DND-41 (cell line): ENCODE results near the gene EXOC3L1.

Source experiments
- ATAC-seq: fragments of 200-7000 bp; cut with Tn5 transposase; 3 replicates; pipeline ENCODE4 v1.9.1; 2021; ENCODE audit warnings: low read depth; ENCODE audit not compliant: insufficient read depth
- DNase-seq: peaks from one replicate; pipeline ENCODE4 v3.0.0-alpha.2; 2020
- H2AFZ ChIP-seq: 2 replicates; pipeline ENCODE4 v1.6.0; 2012; ENCODE audit warnings: low read depth, low read length
- H3K27ac ChIP-seq: 2 replicates; pipeline ENCODE4 v1.5.1; 2012; ENCODE audit warnings: low read length, inconsistent platforms
- H3K27me3 ChIP-seq: fragments of 200-600 bp; sonication (generic); 2 replicates; pipeline ENCODE4 v1.6.0; 2012; ENCODE audit warnings: low read length, mild to moderate bottlenecking, inconsistent platforms; ENCODE audit not compliant: insufficient read depth, poor library complexity
- H3K36me3 ChIP-seq: 2 replicates; pipeline ENCODE4 v1.5.1; 2012; ENCODE audit warnings: low read length, inconsistent platforms; ENCODE audit not compliant: insufficient read depth
- H3K4me1 ChIP-seq: 2 replicates; pipeline ENCODE4 v1.5.1; 2012; ENCODE audit warnings: mild to moderate bottlenecking, low read length; ENCODE audit not compliant: insufficient read depth
- H3K4me2 ChIP-seq: 2 replicates; pipeline ENCODE4 v1.6.0; 2012; ENCODE audit warnings: mild to moderate bottlenecking, moderate library complexity, low read length, inconsistent platforms; ENCODE audit not compliant: insufficient read depth
- H3K4me3 ChIP-seq, 2 experiments: fragments of 200-600 bp in 1 of 2; shearing (Covaris generic) in 1 of 2; 2 replicates each; pipeline ENCODE4 v1.5.1; 2012 to 2016; ENCODE audit warnings: inconsistent platforms in 2 of 2, low read length in 2 of 2, mild to moderate bottlenecking in 2 of 2, low read depth in 1 of 2, moderate library complexity in 1 of 2
- H3K79me2 ChIP-seq: 2 replicates; pipeline ENCODE4 v1.6.0; 2012; ENCODE audit warnings: low read length, inconsistent platforms; ENCODE audit not compliant: insufficient read depth
- H3K9ac ChIP-seq: 2 replicates; pipeline ENCODE4 v1.6.0; 2012; ENCODE audit warnings: low read depth, mild to moderate bottlenecking, inconsistent platforms, low read length, moderate library complexity
- H3K9me3 ChIP-seq: 2 replicates; pipeline ENCODE4 v1.5.1; 2012; ENCODE audit warnings: low read length, moderate library complexity, mild to moderate bottlenecking, inconsistent platforms; ENCODE audit not compliant: insufficient read depth, severe bottlenecking
- H4K20me1 ChIP-seq: 2 replicates; pipeline ENCODE4 v1.6.0; 2012; ENCODE audit warnings: low read length; ENCODE audit not compliant: insufficient read depth
- EZH2 ChIP-seq: IDR thresholded peaks from 3 replicates; pipeline ENCODE4 v1.6.1; 2012; ENCODE audit warnings: borderline replicate concordance, low read depth, mild to moderate bottlenecking, moderate library complexity, low read length, inconsistent platforms; ENCODE audit not compliant: severe bottlenecking
- TF ChIP-seq, protein P1 (sequence below): IDR thresholded peaks from 2 replicates; pipeline ENCODE4 v1.5.1; 2012; ENCODE audit warnings: borderline replicate concordance, low read length, moderate library complexity, mild to moderate bottlenecking; ENCODE audit not compliant: poor library complexity, severe bottlenecking; ENCODE audit errors: extremely low read depth

Gene EXOC3L1

DNA sequence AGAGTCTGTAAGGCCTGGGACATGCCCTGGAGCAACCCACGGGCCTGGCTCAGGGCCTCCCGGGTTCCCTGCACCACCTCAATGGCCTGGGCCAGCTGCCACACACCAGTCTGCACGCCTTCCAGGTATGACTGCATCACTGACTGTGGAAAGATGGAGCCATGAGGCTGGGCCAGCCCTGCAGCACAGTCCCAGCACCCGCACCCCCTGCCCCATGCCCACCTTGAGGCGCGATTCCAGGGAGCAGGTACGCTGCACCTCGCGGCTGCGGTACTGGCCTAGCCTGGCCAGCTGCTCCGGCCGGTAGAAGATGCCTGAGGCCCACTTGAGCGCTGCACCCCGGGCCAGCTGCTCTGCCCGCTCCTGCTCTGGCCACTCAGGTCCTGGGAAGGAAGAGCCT, 1.1 kb downstream of the EXOC3L1 start:
- H3K9ac ChIP-seq: no peak overlapping the region
- H3K4me2 ChIP-seq: no peak overlapping the region
- H2AFZ ChIP-seq: no peak overlapping the region
- no peak overlapping the region for H3K4me3 ChIP-seq
- no peaks in the 10 kb centered on the region for H3K27me3 ChIP-seq
- H3K79me2 ChIP-seq: peaks cover 27% of the 10 kb centered on the region
- no peak overlapping the region for H3K27ac ChIP-seq
- H3K9me3 ChIP-seq: no peaks in the 10 kb centered on the region
- ATAC-seq: no peak
- H4K20me1 ChIP-seq: peaks cover 15% of the 10 kb centered on the region
- peaks cover 15% of the 10 kb centered on the region for H3K36me3 ChIP-seq
- TF ChIP-seq EZH2: no peak
- TF ChIP-seq, protein P1, sequence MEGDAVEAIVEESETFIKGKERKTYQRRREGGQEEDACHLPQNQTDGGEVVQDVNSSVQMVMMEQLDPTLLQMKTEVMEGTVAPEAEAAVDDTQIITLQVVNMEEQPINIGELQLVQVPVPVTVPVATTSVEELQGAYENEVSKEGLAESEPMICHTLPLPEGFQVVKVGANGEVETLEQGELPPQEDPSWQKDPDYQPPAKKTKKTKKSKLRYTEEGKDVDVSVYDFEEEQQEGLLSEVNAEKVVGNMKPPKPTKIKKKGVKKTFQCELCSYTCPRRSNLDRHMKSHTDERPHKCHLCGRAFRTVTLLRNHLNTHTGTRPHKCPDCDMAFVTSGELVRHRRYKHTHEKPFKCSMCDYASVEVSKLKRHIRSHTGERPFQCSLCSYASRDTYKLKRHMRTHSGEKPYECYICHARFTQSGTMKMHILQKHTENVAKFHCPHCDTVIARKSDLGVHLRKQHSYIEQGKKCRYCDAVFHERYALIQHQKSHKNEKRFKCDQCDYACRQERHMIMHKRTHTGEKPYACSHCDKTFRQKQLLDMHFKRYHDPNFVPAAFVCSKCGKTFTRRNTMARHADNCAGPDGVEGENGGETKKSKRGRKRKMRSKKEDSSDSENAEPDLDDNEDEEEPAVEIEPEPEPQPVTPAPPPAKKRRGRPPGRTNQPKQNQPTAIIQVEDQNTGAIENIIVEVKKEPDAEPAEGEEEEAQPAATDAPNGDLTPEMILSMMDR: no peak
- peaks cover 48% of the 10 kb centered on the region for H3K4me1 ChIP-seq
- DNase-seq: no peak

DNA sequence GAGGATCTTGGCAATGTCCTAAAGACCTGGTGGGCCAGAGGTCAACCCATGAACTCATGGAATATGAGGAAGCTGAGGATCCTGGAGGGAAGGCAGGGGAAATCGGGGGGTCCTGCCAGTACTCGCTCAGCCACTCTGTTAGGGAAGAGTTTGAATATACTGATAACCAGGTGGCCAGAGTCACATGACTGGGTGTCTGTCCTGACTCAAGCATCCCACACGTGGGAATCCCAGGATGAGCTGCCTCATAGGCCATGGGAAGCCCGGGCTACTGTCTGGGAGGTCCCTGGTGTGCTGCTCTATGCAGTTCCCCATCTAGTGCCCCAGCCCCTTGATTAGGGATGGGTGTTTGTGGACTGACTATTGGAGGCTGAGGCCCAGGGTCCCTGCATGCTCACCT, 1.6 kb downstream of the EXOC3L1 start:
- H3K4me1 ChIP-seq: peaks cover 43% of the 10 kb centered on the region
- H3K79me2 ChIP-seq: peaks cover 23% of the 10 kb centered on the region
- ATAC-seq: no peak
- H3K27me3 ChIP-seq: no peaks in the 10 kb centered on the region
- H3K9ac ChIP-seq: no peak overlapping the region
- DNase-seq: no peak
- no peaks in the 10 kb centered on the region for H3K9me3 ChIP-seq
- TF ChIP-seq, protein P1: no peak
- H4K20me1 ChIP-seq: peaks cover 10% of the 10 kb centered on the region
- H3K4me3 ChIP-seq: no peak overlapping the region
- no peak overlapping the region for H3K27ac ChIP-seq
- no peak overlapping the region for H3K4me2 ChIP-seq
- no peak overlapping the region for H2AFZ ChIP-seq
- peaks cover 10% of the 10 kb centered on the region for H3K36me3 ChIP-seq

DNA sequence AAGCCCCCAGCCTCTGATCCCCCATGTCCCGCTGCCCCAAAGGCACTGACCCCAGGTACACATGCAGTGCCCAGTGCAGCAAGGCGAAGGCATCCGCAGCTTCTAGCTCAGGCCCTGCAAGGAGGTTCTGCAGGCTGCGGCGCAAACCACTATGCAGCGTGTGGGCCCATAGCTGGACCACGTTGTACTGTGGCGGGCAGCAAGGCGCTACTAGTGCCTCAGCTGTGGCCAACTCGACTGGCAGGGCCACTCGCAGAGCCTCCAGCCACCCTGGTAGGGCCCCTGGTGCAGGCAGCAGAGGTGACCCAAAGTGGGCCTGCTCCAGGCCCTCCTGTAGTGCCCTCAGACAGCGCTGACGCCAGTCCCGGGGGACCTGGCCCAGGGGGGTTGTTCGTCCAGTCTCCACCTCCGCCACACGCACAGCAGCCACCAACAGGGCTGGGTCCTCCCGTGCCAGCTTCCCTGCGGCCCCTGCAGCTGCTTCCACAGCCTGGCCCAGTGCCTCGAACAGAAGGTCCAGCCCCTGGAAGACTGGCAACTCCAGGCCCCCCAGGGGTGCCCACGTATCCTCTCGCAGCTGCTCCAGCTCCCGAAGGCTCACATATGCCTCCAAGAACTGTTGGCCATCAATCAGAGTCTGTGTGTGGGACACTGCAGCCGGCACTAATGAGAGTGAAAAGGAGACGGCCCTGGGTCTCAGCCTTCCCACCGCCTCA, 2.6 kb downstream of the EXOC3L1 start:
- TF ChIP-seq, protein P1: no peak
- no peak for TF ChIP-seq EZH2
- no peak overlapping the region for H3K9ac ChIP-seq
- peaks cover 3% of the 10 kb centered on the region for H4K20me1 ChIP-seq
- H3K27me3 ChIP-seq: no peaks in the 10 kb centered on the region
- H2AFZ ChIP-seq: no peak overlapping the region
- H3K9me3 ChIP-seq: no peaks in the 10 kb centered on the region
- H3K79me2 ChIP-seq: peaks cover 23% of the 10 kb centered on the region
- DNase-seq (no peak), ATAC-seq (no peak)
- H3K4me3 ChIP-seq: no peak overlapping the region
- no peak overlapping the region for H3K27ac ChIP-seq
- peaks cover 43% of the 10 kb centered on the region for H3K4me1 ChIP-seq
- H3K36me3 ChIP-seq: peaks cover 2% of the 10 kb centered on the region; the same call in 1 of the 2 replicates
- H3K4me2 ChIP-seq: no peak overlapping the region
